HG03354 (cell line): ENCODE measurements around the gene NLRP3.
"Not testable (repeated sequence)": the region's sequence is repeated elsewhere in the genome, so short reads cannot be mapped to it uniquely, and the experiment has no call there.

Experiments
- ATAC-seq: cut with Tn5 transposase; IDR thresholded peaks from one replicate; pipeline ENCODE4 v1.9.1; 2021; ENCODE audit warnings: mild to moderate bottlenecking; ENCODE audit not compliant: unreplicated experiment, poor library complexity, severe bottlenecking

Gene NLRP3

DNA sequence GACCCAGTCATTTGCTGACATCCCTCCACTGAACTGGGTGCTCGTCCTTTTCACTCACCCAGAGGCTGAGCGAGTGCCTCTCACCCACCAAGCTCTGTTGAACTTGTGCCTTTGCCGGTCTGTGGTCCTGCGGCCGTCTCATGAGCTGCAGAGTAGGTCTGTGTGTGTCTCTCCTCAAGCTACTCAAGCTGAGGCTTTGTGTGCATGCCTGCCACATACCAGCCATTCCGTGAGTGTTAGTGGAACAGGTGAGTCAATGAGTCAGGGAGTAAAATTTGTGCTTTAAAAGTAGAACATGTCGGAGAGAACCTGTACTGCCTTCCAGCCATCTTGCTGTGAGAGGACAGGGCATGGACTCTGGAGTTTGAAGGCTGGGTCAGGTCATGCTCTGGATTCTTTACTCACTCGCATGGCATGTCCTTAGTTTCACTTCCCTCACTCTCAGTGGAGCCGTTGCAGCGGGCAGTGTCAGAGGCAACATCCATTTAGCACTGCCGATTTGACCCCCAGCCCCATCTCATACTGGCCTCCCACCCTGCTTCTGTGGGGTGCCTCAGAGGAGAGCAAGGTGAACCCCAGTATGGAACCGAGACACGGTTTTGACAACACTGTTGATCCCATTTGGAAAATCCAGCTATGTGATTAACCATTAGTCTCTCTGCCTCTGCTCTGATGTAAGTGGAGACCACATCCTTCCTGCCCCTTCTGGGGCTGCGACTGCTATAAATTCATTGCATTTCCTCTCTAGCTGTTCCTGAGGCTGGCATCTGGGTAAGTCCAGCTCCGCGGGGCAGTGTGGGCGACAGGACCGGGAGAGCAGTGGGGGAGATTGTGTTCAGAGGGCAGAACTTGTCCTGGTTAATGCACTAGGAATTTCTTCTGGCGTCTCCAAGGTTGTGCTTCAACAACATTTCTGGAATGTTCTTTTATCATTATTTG lies at the start of gene NLRP3:
NLRP3 (plus strand) TSS at position 751 of the 939 bp plus-strand sequence. CDS start 2,628 bp downstream, outside the sequence.
- peak; percentile 69 for ATAC-seq

DNA sequence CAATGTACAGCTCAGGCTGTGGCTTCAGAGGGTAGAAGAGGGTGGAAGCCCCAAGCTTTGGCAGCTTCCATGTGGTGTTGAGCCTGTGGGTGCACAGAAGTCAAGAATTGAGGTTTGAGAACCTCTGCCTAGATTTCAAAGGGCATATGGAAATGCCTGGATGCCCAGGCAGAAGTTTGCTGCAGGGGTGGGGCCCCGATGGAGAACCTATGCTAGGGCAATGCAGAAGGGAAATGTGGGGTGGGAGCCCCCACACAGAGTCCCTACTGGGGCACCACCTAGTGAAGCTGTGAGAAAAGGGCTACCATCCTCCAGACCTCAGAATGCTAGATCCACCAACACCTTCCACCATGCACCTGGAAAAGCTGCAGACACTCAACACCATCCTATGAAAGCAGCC lies 49.6 kb upstream of the NLRP3 start:
- not testable (repeated sequence) for ATAC-seq

DNA sequence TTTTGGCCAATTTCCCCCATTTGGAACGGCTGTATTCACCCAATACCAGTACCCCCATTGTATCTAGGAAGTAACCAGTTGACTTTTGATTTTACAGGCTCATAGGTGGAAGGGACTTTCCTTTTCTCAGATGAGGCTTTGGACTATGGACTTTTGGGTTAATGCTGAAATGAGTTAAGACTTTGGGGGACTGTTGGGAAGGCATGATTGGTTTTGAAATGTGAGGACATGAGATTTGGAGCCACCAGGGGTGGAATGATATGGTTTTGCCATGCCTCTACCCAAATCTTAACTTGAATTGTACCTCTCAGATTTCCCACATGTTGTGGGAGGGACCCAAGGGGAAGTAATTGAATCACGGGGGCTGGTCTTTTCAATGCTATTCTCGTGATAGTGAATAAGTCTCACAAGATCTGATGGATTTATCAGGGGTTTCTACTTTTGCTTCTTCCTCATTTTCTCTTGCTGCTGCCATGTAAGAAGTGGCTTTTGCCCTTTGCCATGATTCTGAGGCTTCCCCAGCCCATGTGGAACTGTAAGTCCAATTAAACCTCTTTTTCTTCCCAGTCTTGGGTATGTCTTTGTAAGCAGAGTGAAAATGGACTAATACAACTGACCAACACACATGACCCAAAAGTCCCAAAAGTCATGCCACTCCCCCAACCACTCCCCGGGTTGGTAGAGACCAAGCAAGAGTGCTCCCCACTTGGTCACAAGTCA lies 48.9 kb upstream of the NLRP3 start:
- no peak for ATAC-seq

DNA sequence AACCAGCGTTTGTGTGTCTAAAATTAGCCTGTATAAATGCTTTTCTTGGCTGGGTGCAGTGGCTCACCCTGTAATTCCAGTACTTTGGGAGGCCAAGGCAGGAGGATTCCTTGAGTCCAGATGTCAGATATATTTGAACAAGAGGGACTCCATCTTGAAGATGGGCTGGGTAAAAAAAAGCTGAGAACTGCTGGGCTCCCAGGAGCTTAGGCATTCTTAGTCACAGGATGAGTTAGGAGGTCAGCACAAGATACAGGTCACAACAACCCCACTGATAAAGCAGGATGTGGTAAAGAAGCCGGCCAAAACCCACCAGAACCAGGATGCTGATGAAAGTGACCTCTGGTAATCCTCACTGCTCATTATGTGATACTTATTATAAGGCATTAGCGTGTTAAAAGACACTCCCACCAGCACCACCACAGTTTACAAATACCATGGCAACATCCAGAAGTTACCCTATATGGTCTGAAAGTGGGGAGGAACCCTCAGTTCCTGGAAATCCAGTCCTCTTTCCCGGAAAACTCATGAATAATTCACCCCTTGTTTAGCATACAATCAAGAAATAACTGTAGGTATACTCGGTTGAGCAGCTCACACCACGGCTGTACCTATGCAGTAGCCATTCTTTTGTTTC lies 48.1 kb upstream of the NLRP3 start:
- ATAC-seq: no peak

DNA sequence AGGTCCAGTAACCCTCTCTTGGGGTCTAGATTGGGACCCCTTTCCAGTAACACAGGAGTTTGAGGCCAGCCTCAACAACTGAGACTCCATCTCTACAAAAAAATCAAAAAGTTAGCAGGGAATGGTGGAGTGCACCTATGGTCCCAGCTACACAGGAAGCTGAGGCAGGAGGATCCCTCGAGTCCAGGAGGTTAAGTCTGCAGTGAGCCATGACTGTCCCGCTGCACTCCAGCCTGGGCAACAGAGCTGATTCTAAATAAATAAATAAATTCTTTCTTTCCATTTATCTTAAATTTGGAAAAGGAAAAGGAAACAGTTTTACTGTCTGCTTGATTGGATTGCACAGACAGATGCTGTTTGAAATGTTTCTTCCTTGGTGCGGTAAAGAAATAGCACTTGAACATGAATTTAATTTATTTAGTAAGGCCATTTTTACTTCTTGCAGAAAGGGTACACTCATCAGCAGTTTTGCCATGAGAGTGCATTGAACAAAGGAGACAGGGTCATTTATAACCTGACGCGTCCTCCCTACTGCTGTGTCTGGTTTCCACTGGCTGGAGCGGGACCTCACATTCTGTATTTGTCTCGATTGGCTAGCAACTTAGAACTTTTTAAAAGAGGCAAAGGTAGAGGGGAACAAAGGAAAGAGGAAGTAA lies 47.4 kb upstream of the NLRP3 start:
- no peak for ATAC-seq

DNA sequence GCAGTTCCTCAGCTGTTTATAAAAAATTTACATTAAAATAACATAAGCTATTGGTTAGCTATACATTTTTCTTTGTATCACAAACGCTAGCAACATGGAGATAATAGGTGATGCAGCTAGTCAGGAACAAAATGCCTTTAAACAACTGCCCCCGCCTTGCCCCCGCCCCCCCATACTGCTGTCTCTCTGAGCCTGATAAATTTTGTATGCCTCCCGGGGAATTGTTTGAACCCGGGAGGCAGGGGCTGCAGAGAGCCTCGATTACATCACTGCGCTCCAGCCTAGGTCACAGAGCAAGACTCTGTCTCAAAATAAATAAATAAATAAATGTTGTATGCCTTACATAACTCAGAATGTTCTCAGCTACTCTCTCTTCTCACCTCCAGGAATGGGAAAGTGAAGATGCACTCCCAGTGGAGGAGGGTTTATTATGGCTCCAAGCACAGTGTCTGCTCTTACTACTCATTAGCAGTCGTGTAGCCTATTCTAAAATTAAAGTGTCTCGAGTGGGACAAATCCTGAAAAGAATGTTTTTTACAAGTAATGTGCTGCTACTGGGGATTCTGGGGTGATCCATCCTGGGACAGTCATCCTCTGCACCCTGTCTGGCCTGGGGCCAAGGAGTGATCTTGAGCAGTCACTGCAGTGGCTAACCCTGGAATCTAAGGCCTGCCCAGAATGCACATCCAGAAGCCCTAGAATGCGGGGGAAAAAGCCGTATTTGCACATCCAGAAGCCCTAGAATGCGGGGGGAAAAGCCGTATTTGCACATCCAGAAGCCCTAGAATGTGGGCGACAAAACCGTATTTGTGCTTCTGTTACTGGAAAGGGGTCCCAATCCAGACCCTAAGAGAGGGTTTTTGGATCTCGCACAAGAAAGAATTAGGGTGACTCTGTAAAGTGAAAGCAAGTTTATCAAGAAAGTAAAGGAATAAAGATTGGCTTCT lies 44.9 kb upstream of the NLRP3 start:
- no peak for ATAC-seq

DNA sequence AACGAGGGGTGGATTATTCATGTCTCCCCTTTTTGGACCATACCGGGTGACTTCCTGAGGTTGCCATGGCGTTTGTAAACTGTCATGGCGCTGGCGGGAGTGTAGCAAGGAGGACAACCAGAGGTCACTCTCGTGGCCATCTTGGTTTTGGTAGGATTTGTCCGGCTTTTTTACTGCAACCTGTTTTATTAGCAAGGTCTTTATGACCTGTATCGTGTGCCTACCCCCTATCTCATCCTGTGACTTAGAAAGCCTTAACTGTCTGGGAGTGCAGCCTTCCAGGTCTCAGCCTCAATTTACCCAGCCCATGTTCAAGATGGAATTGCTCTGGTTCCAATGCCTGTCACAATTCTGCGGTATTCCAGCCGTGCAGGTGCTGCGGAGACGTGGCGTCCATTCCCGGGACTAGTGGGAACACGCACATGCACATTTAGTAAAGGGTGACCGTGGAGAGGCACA lies 44.1 kb upstream of the NLRP3 start:
- no peak for ATAC-seq

DNA sequence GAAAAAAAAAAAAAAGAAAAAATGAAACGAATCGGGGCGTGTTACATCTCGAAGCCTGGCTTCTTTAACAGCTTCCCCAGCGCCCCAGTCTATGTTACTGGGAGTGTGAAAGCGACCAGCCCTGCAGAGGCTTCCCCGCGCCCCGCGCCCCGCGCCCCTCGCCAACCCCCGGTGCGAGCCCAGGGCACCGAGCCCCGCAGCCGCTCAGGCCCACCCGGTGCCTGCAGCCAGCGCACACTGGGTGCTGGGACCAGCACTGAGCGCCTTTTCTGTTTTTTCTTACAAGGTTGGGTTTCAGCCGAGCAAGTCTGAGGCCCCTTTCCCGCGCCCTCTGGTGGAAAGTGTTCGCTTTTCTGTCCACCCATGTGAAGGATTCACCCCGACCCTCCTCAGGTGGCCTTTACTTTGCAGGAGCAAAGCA lies 42.2 kb upstream of the NLRP3 start:
- peak; percentile 88 for ATAC-seq

DNA sequence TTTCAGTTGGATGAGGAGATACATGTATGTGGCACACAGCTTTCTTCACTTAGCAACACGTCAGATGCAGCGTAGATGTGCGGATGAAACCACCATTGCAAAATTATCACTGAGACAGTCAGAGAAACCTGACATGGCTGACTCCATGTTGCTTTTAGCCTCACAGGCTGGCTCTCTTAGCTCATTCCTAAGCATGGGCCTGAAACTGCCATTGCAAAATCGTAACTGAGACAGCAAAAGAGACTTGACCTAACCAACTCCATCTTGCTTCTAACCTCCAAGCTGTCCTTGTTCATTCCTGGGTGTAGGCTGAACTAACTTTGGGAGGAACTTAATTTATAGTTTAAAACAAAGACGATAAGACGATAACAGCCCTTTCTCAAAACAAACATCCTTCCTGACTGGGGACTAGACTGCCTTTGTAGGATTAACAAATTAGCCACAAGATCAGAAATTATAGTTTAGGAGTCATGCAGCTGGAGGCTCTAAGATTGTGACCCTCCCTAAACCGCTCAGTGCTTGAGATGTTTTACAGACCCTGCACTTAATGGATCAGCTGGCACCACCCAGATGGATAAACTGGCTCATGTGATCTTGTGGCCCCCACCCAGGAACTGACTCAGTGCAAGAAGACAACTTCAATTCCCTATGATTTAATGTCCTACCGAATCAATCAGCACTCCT lies 41.2 kb upstream of the NLRP3 start:
- not testable (repeated sequence) for ATAC-seq

DNA sequence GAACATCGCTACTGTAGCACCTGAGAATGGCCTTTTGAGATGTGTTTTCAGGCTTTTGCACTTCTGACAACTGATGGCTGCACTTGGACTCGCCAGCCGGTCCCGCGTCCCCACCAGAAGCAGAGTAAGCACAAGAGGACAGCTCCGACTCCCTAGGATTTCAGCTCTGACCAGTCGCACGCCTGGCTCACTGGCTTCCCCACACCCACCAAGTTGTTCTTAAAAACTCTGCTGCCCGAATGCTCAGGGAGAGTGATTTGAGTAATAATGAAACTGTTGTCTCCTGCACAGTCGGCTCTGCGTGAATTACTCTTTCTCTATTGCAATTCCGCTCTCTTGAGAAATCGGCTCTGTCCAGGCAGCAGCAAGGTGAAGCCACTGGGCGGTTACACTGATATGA lies 40.2 kb upstream of the NLRP3 start:
- no peak for ATAC-seq

DNA sequence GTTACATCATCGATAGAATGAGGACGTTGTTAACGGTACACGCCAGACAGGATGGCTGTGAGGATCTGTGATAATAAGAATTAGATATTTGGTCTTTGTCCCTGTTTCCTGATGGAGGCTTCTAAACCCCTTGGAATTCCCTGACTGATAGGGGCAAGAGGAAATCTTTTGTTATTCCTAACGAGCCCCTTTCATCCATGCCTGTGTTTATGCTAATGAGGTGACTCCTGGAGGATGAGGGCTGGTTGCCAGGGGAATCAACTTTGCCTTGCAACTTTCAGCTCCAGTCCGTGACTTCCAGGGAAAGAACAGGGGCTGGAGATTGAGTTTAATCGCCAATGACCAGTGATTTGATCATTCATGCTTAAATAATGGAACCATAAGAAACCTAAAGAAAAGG lies 39.3 kb upstream of the NLRP3 start:
- ATAC-seq: no peak

DNA sequence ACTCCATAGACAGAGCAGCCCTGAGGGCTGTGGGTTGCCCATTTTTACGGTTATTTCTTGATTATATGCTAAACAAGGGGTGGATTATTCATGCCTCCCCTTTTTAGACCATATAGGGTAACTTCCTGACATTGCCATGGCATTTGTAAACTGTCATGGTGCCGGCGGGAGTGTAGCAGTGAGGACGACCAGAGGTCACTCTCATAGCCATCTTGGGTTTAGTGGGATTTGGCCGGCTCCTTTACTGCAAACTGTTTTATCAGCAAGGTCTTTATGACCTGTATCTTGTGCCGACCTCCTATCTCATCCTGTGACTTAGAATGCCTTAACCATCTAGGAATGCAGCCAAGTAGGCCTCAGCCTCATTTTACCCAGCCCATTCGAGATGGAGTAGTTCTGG lies 38.3 kb upstream of the NLRP3 start:
- not testable (repeated sequence) for ATAC-seq

DNA sequence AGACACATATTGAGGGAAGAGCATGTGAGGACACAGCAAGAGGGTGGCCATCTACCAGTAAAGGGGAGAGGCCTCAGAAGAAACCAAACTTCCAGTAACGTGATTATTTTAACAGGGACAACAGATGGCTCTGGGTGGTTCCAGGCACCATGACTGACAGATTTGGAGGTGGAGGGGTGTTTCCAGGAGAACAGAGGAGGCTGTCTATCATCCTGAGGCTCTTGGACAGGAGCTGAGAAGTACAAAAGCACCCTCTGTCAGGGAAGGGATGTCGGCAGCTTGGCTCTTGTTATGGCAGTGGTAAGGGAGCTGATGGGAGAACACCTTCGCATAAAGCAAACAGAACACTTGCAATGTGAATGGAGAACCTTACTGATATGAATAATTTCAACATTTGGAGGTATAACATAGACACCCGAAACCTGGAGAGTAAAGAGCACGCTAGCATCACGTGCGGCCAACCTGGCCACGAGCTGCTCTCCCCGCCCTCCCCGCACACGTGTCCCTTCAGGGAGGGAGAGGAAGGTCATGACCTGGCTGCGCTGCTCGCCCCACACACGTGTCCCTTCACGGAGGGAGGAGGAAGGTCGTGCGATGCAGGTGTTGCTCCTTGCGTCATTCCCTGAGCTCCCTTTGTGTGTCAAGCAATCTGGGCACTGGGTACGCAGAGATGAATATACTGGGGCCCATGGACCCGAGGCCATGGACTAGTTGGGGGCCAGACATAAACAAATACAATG lies 37.5 kb upstream of the NLRP3 start:
- ATAC-seq: no peak

DNA sequence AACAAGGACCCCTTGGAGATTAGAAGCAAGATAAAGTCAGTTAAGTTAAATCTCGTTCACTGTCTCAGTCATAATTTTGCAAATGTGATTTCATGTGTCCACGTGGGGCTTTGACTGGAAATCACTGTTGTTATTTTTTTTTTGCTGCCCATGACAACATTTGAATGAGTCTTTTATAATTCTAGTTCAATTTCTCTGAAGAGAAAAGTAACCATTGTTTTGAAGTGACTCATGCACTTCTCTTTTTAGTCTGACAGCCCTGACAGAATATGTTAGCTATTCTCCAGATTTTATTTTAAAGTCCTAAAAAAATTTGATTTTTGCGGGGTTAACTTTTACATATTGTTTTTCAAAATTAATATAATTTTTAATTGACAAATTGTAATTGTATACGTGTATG lies 30.7 kb upstream of the NLRP3 start:
- ATAC-seq: no peak

DNA sequence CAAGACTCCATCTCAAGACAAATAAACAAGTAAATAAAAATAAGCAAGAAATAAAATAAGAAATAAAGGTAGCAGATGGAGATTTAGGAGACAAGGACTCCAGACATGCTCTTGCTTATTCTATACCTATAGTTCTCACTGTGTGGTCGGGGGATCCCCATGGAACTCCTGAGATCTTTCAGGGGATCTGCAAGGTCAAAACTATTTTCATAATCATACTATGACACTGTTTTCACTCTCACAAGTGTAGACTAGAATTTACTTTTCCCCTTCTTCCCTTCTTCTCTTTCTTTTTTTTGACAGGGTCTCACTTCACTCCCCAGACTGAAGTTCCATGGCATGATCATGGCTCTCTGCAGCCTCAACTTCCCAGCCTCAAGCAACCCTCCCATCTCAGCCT lies 29.8 kb upstream of the NLRP3 start:
- ATAC-seq: no peak

DNA sequence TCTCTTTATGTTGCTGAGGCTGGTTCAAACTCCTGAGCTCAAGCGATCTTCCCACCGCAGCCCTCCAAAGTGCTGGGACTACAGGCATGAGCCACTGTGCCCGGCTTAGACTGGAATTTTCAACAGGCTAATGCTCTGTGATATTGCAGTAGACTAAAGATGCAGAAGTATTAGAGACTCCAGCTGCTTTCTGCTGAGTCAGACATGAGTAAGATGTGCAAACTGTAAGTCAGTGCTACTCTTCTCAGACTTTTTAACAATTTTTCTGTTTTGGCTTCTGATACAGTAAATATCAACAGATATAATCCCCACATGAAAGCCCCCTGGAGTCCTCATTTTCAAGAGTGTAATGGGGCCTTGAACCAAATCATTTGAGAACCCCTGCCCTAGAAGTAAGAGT lies 29.3 kb upstream of the NLRP3 start:
- no peak for ATAC-seq

DNA sequence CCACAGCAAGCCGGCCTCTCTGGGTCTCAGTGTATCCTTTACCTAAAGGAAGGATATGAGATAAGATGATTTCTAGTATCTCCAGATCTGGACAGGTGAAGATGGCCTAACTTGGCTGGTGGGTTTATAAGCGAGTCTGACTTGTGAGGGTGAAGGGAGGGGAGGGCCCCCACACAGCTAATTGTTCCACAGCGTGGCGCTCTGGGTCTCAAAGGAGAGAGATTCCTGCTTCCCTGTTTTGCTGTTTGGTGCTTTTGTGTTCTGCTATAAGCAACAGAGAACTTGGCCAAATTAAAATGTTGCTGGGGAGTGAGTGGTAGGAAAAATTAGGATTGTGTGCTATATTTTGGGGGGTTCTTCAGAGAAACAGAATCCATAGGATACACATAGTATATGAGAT lies 28.9 kb upstream of the NLRP3 start:
- ATAC-seq: no peak

DNA sequence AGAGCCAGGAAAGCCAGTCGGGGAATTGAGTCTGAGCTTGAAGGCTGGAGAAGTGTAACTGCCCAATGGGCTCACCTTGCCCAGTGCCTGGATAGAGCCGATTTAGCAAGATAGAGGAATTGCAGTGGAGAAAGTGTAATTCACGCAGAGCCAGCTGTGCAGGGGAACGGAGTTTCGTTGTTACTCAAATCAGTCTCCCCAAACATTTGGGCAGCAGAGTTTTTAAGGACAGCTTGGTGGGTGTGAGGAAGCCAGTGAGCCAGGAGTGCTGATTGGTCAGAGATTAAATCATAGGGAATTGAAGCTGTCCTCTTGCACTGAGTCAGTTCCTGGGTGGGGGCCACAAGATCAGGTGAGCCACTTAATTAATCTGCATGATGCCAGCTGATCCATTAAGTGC lies 28.4 kb upstream of the NLRP3 start:
- ATAC-seq: no peak
